ENCODE results near the gene PRLR. TPM values are rescaled to one million over a fixed set of nuclear protein-coding genes. Genes with fewer than 3 reads are reported as not detected.

Gene PRLR
- total and polyA plus RNA-seq, 9 of the 15 experiments (the other 6 are each of a cell fraction or from before 2014, with no cell fraction given) = 0.02 TPM; not detected in 8

DNA sequence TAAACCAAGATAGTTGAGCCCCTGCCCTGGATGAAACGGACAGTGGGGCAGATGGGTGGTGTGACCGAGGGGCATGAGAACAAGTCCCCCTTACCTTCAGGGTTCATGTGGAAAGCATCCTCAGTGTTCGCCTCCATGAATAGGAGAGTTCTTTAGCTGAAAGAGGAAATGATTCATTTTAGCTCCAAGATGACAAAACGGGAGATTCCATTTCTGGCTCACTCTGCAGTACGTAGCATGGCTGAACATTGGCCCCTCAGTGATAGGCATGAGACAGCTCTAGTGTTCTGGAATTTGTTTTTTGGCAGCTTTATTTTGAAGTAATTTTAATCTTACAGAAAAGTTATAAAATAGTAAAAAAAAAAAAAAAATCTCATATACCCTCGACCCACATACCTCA lies 112.3 kb downstream of the PRLR start:
- Histone ChIP-seq H4K20me1 (replicated peaks; ENCODE audit: control insufficient read depth, insufficient read depth, low read length) (no peaks in the 10 kb centered on the region), H3K9ac (ENCODE audit: insufficient read depth in 1 of 2, low read depth in 2 of 2, low read length in 2 of 2) (no peak overlapping the region), H3K4me2 (ENCODE audit: insufficient read depth, low read length) (no peak overlapping the region), H3K4me3 (no peak overlapping the region), H3K4me1 (replicated peaks in 1 of 2; ENCODE audit: control insufficient read depth in 2 of 2, insufficient read depth in 2 of 2, low read length in 2 of 2) (no peaks in the 10 kb centered on the region), H2AFZ (ENCODE audit: low read depth, low read length) (no peak overlapping the region), H3K36me3 (ENCODE audit: control insufficient read depth, insufficient read depth, low read length) (no peaks in the 10 kb centered on the region), H3K27ac (ENCODE audit: extremely low read depth, low read depth, low read length) (no peak overlapping the region), H3K79me2 (ENCODE audit: control insufficient read depth, insufficient read depth, low read length) (no peaks in the 10 kb centered on the region), H3K9me1 (ENCODE audit: control insufficient read depth, insufficient read depth, low read length) (no peaks in the 10 kb centered on the region), H3K27me3 (ENCODE audit: control insufficient read depth in 2 of 2, insufficient read depth in 2 of 2, low read length in 2 of 2) (no peaks in the 10 kb centered on the region), H3K9me3 (replicated peaks; ENCODE audit: control insufficient read depth, insufficient read depth, low read depth, low read length) (no peaks in the 10 kb centered on the region)
- intact Hi-C loops (cut with micrococcal nuclease) (no loop called here), in situ Hi-C loops (cut with MboI) (no loop called here)
- ATAC-seq (no peak), FAIRE-seq (no peak), DNase-seq (ENCODE audit: extremely low read depth in 1 of 4, low spot score in 3 of 4) (no peak)
- ChIA-PET POLR2A (no interaction called here), CTCF (ENCODE audit: low intra/inter-chr PET ratio) (no interaction called here)
- 3% methylated on average over 6 of the region's 6 CpGs for WGBS (ENCODE audit: insufficient coverage, low coverage, missing lambda C conversion rate)
- BruUV-seq (replicated peaks) = no TSS peak
- TF ChIP-seq CHD2 (IDR thresholded peaks at IDR 0.05; ENCODE audit: low read depth, low read length) (no peak), U2AF2 (optimal IDR thresholded peaks at IDR 0.05; ENCODE audit: low read depth, low read length) (no peak), MAZ (CRISPR knock-in tag; conservative IDR thresholded peaks at IDR 0.05 in 1 of 2, IDR thresholded peaks at IDR 0.05 in 1 of 2) (no peak), IFI16 (CRISPR knock-in tag; IDR thresholded peaks at IDR 0.05) (no peak), MEF2D (tag; conservative IDR thresholded peaks at IDR 0.05; ENCODE audit: low read depth) (no peak)
- TF ChIP-seq, protein P1, sequence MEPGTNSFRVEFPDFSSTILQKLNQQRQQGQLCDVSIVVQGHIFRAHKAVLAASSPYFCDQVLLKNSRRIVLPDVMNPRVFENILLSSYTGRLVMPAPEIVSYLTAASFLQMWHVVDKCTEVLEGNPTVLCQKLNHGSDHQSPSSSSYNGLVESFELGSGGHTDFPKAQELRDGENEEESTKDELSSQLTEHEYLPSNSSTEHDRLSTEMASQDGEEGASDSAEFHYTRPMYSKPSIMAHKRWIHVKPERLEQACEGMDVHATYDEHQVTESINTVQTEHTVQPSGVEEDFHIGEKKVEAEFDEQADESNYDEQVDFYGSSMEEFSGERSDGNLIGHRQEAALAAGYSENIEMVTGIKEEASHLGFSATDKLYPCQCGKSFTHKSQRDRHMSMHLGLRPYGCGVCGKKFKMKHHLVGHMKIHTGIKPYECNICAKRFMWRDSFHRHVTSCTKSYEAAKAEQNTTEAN (CRISPR knock-in tag; IDR thresholded peaks at IDR 0.05) = no peak

GRCh38 chr5:35115920-35116319 lies 114.4 kb downstream of the PRLR start:
- ATAC-seq (no peak), FAIRE-seq (no peak), DNase-seq (ENCODE audit: extremely low read depth in 1 of 4, low spot score in 3 of 4) (no peak)
- H3K79me2 ChIP-seq (ENCODE audit: control insufficient read depth, insufficient read depth, low read length) = no peaks in the 10 kb centered on the region
- ChIA-PET CTCF (ENCODE audit: low intra/inter-chr PET ratio) (no interaction called here), POLR2A (no interaction called here)
- no peak overlapping the region for H3K4me3 ChIP-seq
- no peaks in the 10 kb centered on the region for H3K36me3 ChIP-seq (ENCODE audit: control insufficient read depth, insufficient read depth, low read length)
- H3K9ac ChIP-seq (ENCODE audit: insufficient read depth in 1 of 2, low read depth in 2 of 2, low read length in 2 of 2) = no peak overlapping the region
- H3K4me2 ChIP-seq (ENCODE audit: insufficient read depth, low read length) = no peak overlapping the region
- intact Hi-C loops (cut with micrococcal nuclease) = no loop called here
- in situ Hi-C loops (cut with MboI) = no loop called here
- no peaks in the 10 kb centered on the region for H3K27me3 ChIP-seq (ENCODE audit: control insufficient read depth in 2 of 2, insufficient read depth in 2 of 2, low read length in 2 of 2)
- no peaks in the 10 kb centered on the region for H3K9me3 ChIP-seq (replicated peaks; ENCODE audit: control insufficient read depth, insufficient read depth, low read depth, low read length)
- BruUV-seq (replicated peaks) = no TSS peak
- H4K20me1 ChIP-seq (replicated peaks; ENCODE audit: control insufficient read depth, insufficient read depth, low read length) = no peaks in the 10 kb centered on the region
- no peak overlapping the region for H3K27ac ChIP-seq (ENCODE audit: extremely low read depth, low read depth, low read length)
- no peaks in the 10 kb centered on the region for H3K4me1 ChIP-seq (replicated peaks in 1 of 2; ENCODE audit: control insufficient read depth in 2 of 2, insufficient read depth in 2 of 2, low read length in 2 of 2)
- H3K9me1 ChIP-seq (ENCODE audit: control insufficient read depth, insufficient read depth, low read length) = no peaks in the 10 kb centered on the region
- no peak overlapping the region for H2AFZ ChIP-seq (ENCODE audit: low read depth, low read length)
- TF ChIP-seq NFXL1 (CRISPR knock-in tag; IDR thresholded peaks at IDR 0.05) (no peak), SMARCA5 (IDR thresholded peaks at IDR 0.05) (no peak), CREB1 (IDR thresholded peaks at IDR 0.05) (no peak), CREB1 (CRISPR knock-in tag; IDR thresholded peaks at IDR 0.05) (no peak), BRF1 (IDR thresholded peaks at IDR 0.05; ENCODE audit: borderline replicate concordance, extremely low read depth, insufficient read length) (no peak)
- TF ChIP-seq, protein P2, sequence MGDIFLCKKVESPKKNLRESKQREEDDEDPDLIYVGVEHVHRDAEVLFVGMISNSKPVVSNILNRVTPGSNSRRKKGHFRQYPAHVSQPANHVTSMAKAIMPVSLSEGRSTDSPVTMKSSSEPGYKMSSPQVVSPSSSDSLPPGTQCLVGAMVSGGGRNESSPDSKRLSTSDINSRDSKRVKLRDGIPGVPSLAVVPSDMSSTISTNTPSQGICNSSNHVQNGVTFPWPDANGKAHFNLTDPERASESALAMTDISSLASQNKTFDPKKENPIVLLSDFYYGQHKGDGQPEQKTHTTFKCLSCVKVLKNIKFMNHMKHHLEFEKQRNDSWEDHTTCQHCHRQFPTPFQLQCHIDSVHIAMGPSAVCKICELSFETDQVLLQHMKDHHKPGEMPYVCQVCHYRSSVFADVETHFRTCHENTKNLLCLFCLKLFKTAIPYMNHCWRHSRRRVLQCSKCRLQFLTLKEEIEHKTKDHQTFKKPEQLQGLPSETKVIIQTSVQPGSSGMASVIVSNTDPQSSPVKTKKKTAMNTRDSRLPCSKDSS (IDR thresholded peaks at IDR 0.05; ENCODE audit: low read depth, partially characterized antibody) = no peak

Data from K562 (cell line).